GM18907 (cell line): ENCODE results near the gene SOCS6.
"Not testable (repeated sequence)": the region's sequence is repeated elsewhere in the genome, so short reads cannot be mapped to it uniquely, and the experiment has no call there.

ENCODE experiments used
- ATAC-seq: cut with Tn5 transposase; IDR thresholded peaks from one replicate; pipeline ENCODE4 v1.9.1; 2021; ENCODE audit warnings: mild to moderate bottlenecking, moderate library complexity; ENCODE audit not compliant: unreplicated experiment

SOCS6 gene, protein sequence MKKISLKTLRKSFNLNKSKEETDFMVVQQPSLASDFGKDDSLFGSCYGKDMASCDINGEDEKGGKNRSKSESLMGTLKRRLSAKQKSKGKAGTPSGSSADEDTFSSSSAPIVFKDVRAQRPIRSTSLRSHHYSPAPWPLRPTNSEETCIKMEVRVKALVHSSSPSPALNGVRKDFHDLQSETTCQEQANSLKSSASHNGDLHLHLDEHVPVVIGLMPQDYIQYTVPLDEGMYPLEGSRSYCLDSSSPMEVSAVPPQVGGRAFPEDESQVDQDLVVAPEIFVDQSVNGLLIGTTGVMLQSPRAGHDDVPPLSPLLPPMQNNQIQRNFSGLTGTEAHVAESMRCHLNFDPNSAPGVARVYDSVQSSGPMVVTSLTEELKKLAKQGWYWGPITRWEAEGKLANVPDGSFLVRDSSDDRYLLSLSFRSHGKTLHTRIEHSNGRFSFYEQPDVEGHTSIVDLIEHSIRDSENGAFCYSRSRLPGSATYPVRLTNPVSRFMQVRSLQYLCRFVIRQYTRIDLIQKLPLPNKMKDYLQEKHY

DNA sequence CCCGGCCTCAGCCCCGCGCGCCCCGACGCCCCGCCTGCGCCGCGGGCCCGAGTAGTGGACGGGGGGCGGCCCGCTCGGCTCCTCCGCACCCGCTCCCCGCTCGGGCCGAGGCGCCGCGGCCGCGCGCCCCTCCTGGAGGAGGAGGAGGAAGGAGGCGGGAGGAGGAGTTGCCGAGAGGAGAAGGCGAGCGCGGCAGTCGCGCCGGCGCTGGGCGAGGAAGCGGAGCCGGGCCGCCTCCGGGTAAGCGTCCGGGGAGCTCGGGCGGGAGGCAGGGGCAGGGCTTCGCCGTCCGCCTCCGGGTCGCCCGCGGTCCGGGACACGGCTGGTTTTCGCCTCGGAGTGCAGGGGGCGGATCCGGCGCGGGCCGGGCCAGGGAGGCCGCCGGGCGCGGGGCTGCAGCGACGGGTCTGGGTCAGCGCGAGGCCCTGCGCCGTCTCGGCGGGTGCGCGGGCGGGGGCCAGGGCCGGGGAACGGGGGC is at the start of gene SOCS6:
TSS of gene SOCS6 (plus strand) at position 195 of the 478 bp plus-strand sequence. CDS start 35,624 bp downstream, outside the sequence.
- ATAC-seq = peak; percentile 80

DNA sequence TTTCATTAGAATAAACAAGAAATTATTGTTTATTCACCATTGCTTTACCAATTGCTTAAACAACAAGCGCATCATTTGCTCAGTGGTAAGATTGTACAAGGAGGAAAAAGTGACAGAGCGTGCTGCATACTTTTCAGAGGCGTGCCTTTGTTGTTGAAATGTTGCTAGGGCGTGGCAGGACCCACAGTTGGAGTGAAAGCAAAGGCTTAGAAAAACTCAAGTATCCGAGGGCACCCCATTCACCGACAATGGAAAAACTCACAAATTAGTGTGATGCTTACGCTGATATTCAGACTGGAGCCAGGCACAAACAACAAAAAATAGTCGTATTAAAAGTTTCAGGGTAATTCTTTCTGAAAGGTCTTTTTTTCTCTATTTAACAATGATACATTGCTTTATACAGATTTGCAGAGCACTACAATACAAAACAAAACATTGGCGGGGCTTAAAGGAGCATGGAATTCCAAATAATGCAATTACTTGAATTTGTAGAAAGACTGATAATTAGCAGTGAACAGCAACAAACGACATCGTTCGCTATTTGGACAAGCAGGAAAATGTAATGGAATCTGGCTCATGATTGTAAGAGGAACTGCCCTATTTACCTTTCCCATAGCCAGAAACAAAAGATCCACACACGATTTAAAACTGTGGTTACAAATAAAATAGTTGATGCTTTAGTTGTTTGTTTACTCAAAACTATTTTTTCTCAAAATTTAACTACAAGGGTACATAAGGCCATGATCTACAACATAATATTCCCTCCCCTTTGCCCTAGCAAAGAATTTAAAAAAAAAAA is 45.5 kb upstream of the SOCS6 start:
- no peak for ATAC-seq

DNA sequence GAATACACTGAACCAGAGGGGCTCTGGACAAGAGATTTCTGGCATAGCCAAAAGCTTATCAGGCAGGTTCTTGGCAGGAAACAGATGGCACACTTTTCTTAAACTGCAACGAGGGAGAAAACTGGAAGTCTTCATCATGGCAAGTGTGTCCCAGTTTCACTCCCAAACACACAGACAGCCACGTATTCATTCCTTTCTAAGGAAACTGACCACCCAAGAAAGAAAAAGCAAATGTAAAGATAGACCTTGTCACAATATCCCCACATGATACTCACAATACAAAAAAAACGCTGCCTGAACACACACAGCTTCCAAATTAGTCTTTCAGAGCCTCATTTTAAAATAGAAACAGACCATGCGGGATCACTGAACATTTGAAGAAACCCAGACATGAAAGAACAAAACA is 42.8 kb upstream of the SOCS6 start:
- no peak for ATAC-seq

DNA sequence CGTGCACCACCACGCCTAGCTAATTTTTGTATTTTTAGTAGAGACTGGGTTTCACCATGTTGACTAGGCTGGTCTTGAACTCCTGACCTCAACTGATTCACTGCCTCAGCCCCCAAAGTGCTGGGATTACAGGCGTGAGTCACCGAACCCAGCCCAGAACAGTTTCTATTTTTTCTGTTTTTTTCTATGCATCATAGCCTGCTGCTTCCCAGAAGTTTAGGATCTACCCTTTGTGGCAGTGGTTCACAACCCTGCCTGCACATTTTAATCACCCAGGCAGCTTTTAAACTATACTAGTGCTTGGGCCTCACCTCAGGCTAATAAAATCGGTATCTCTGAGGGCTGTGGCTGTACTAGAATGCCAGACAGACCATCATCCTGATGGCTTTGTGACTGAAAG is 39.7 kb upstream of the SOCS6 start:
- ATAC-seq = no peak

DNA sequence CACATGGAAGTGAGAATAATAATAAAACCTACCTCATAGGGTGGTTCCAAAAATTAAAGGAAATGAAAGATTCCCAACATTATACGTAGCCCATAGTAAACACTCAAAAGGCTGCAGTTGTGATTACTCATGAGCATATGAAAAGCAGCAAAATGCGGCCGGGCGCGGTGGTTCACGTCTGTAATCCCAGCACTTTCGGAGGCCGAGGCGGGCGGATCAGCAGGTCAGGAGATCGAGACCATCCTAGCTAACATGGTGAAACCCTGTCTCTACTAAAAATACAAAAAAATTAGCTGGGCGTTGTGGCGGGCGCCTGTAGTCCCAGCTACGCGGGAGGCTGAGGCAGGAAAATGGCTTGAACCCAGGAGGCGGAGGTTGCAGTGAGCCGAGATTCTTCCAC is 39.0 kb upstream of the SOCS6 start:
- ATAC-seq = not testable (repeated sequence)

DNA sequence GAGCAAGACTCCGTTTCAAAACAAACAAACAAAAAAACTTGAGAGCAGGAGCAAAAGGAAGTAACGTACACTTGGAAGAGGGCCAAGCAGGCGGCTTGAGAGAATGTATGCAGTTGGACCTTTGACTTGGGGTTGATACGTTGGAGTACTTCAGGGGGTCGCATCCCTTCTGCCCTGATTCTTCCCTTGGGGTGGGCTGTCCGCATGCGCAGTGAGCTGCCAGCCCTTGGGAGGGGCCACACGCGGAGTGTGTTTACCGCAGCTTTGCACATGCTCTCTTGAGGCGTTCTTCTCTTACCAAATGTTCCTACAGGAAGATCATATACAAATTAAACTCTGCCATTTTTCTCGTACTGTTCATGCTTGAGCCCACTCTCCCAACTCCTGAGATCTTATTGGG is 38.1 kb upstream of the SOCS6 start:
- ATAC-seq = no peak

DNA sequence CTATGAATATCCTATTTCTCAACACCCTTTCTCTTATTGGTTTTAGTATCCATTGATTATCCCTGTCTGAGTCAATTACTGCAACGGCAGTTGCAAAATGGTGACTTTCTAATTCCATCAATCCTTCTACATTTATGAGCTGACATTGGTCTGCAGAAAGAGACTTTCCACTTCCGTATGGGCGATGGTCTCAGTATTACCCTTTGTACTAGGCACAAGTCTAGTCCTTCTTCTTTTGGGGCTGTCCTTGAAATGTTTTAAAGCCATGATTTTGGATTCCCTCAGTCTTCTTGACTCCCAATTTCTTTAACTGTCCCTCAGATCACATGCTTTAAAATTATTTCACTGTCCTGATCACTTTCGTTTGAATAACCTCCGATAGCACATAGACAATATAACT is 32.7 kb upstream of the SOCS6 start:
- ATAC-seq = no peak

DNA sequence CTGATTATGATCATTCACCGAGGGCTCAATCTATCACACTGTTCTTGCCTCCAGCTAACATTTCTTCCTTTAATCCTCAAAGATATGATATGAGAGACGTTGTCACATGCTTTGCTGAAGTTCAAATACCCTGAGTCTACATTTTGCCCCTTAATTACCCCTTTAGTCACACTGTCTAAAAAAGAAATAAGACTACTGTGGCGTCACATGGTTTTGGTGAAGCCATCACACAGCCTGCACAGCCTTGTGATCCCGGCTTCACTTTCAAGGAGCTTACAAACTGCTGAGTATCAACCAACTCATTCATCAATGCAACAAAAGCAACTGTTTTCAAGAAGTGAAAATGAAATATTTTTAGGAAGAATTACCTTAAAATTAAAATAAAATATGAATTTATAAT is 31.9 kb upstream of the SOCS6 start:
- no peak for ATAC-seq

DNA sequence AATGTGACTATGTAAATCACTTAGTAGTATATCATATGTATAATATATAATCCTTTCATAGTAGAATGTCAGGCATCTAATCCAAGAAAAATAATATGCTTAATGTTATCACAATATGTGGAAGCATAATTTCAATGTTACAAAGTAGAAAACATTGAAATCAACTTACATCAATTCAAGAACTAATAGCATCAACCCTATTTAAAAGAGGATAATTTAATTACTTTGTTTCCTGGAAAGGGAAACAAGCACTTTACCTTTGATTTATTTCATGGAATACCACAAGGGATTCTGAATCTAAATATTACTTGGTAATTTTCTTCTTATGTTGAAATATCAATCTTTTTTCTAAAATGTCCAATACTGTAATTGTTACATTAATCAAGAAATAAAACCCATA is 30.6 kb upstream of the SOCS6 start:
- ATAC-seq = no peak

DNA sequence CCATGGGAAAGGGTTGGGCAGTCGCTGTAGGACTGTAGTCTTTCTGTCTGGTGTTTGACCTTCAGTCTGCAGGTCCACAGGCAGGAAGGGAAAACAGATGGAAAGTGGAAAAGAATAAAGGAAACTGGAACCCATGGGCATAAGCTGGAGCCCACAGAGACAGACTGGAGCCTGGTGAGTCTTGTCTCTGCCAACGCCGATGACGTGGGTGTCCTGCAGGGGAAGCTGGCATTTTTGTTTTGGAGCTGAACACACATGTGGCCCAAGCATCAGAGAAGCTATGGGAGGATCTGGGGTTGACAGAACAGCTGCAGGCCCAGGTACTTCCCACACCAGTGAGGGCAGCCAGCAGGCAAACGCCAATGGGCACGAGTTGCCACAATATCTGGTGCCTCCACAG is 28.2 kb upstream of the SOCS6 start:
- ATAC-seq = no peak

DNA sequence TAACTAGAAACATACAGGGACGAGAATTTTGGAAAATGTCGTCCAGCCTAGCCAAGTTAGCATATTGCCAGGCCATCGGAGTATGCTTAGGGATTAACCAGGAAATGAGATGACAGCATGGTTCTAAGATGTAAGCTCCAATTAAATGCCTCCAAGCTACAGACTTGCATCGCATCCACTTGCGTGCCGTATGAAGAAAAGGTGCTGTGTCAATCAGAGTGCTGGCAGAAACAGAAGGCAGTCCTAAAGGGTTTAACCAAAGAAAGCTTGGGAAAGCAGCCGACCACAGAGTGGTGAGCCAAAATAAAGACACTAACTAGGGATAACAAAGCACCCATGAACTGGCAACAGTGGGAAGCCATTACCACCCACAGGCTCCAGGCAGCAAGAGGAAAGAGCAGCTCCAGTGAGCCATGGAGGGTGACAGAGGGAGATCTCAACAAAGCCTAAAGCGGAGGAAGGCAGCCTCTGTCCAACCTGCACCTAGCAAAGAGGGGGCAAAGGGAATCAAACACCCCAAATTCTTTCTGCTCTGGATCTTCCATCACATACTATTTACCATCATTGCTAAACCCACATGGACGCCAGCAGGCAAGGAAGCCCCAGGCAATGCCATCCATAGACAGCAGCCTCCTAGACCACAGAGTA is 27.6 kb upstream of the SOCS6 start:
- no peak for ATAC-seq

DNA sequence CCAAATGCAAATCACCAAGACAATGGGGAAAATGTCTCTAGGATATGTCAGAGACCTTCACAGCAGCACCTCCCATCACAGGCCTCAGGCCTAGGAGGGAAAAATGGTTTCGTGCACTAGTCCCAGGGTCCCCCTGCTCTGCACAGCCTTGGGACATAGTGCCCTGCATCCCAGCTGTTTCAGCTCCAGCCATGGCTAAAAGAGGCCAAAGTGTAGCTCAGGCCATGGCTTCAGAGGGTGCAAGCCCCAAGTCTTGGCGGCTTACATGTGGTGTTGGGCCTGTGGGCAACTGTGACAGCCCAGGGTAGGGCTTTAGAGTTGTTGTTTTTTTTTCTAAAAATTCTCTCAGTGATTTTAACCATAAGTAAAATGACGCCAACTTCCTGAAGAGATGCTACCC is 25.5 kb upstream of the SOCS6 start:
- ATAC-seq = no peak

DNA sequence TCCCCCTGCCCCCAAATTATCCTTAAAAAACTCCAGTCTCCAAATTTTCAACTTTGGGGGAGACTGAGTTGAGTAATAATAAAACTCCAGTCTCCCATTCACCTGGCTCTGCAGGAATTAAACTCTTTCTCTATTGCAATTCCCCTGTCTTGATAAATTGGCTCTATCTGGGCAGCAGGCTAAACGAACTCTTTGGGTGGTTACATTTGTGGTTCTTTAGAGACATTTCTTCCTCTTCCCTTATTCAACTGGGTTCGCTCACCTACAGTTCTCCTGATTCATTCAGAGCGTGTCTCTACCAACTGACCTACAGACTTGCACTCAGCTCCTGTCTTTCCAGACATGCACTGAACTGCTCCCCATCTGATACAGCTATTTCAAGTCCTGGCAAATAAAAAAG is 17.1 kb upstream of the SOCS6 start:
- no peak for ATAC-seq

DNA sequence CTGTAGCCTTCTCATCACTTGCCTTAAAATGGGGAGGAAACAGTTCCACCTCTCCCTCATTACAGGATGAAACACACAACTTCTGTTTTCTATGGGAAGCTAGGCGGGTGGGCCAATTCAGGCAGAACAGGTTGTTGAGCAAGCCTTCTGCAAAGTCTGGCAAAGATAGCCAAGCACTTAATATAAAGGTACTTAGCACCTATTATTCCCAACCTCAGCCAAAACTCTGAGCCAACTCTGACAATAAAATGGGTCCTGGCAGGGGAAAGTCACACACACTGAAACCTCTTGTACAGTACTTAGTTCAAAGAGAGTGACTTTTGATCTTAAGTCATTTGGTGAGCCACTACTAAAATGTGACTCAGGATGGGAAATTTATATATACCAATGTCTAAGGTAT is 15.8 kb upstream of the SOCS6 start:
- no peak for ATAC-seq

DNA sequence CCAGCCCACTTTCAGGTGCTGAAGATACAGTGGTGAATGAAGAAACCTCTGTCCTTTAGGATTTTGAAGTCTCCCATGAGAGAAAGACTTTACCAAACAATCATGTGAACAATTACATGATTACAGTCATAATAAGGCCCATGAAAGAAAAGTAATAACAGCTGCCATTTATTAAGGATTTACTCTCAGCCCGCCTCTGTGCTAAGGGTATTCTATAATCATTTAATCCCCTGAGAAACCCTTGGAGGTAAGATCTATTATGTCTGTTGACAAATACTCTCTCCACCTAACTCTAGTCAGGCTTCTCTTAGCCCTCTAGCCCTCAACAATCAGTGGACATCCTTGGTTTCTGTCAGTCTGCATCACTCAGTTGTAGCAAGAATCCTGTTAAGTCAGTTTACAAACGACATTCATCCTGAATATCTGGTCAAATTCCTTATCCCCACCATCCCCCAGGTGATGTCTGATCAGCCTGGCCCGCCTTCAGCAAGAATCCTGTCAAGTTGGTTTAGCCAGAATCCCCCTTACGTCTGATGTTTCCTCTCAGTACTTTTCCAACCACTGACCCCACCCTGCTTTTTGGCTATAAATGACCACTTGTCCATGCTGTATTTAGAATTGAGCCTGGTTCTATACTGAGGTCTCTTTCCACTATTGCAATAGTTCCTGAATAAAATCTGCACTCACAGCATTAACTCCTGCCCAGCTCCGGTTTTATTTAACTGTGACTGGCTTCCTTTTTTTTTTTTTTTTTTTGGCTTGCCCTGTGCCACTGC is 12.2 kb upstream of the SOCS6 start:
- no peak for ATAC-seq

DNA sequence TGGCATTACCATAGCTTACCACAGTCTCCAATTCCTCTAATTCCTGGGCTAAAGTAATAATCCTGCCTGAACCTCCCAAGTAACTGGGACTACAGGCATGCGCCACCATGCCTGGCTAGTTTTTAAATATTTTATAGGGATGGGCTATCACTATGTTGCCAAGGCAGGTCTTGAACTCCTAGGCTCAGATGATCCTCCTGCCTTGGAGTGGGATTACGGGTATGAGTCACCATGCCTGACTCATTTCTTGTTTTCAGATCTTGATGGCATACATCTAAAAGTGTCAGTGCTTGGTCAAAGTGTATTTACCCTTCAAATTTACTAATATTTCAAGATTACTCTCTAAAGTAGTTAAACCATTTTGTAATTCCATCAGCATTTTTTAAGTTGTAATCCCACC is 9.4 kb upstream of the SOCS6 start:
- no peak for ATAC-seq

DNA sequence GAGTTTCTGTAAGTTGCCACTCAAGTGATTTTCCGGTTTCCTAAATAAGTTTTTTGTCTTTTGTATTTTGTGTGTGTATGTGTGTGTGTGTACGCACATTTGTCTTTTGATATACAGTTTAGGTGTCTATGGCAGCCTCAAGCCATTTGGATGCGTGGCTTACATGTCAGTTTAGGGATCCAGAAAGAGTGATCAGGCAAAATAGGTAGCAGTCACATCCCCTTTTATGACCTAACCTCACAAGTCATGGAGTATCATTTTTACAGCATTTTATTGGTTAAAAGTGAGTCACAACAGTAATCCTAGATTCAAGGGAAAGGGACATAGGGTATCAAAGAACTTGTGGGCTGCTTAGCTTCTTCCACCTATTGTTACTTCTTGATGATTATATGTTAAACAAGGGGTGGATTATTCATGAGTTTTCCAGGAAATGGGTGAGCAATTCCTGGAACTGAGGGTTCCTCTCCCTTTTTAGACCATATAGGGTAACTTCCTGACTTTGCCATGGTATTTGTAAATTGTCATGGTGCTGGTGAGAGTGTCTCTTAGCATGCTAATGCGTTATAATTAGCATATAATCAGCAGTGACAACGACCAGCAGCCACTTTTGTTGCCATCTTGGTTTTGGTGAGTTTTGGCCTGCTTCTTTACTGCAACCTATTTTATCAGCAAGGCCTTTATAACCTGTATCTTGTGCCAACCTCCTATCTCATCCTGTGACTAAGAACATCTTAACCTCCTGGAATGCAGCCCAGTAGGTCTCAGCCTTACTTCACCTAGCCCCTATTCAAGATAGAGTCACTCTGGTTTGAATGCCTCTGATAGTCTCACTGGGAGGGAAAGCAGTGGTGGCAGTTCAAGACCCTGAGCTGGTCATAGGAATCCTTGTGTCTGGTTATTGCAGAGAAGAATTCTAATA is 8.6 kb upstream of the SOCS6 start:
- no peak for ATAC-seq

DNA sequence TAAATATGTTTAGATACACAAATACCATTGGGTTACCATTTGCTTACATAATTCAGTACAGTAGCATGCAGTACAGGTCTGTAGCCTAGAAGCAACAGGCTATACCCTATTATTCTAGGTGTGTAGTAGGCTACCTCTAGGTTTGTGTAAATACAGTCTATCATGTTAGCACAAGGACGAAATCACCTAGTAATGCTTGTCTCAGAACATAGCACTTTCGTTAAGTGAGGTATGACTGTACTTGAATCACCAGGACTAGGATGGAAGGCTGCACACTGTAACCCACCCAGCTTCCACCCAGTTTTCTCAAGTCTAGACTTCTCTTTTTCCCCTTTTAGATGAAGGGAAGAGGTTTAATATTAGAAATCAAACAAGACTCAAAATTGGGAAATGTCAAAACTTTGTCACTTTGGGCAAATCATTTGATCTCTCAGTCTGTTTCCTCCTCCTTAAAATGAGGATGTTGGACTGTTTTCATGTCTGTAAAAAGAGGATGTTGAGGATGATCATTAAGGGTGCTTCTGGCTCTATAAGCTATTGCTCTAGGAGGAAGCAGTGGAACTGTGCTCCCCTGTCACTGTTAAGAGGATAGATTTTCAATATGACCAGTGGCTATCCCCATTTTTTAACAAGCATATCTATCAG is 3.7 kb upstream of the SOCS6 start:
- no peak for ATAC-seq

DNA sequence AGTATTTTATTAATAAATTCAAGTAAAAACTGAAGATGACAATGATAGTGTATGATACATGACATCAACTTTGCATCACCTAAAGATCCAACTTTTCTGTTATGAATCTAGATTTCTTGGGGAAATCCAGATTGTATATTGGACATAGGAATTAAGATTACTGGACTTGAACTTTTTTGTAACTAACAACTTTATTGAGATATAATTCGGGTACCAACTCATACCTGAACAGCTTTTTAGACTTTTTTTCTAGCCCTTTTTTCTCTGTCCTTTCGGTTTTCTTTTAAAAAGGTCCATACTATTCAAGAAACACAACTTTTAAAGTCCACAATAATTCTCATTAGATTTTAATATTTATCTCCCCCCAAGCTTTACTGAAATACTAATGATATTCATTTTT is 1.1 kb upstream of the SOCS6 start:
- ATAC-seq = no peak
